GM12878 (cell line): ENCODE results near the gene OR6B1. TPM values are rescaled to one million over a fixed set of nuclear protein-coding genes. Genes with fewer than 3 reads are reported as not detected.

Source experiments
- ATAC-seq: fragments of 200-7000 bp; cut with Tn5 transposase; 3 replicates; pipeline ENCODE4 v1.9.1; 2020; ENCODE audit warnings: mild to moderate bottlenecking, moderate library complexity
- BruUV-seq: library from RNA; stranded (reverse); fragments of 400-500 nt; replicated peaks from 2 replicates; lab custom pipeline; 2021; lab: Mats Ljungman, UMichigan
- CTCF ChIA-PET: fragments of 300-600 bp; sonication (Branson Sonifier 250); formaldehyde crosslinking; extraction: SDS; loops from one replicate; lab custom pipeline; 2021; ENCODE audit warnings: inconsistent platforms; lab: Yijun Ruan, JAX
- POLR2A ChIA-PET: fragments of 350-600 bp; formaldehyde crosslinking; extraction: SDS; loops from one replicate; lab custom pipeline; 2021; ENCODE audit warnings: inconsistent platforms; lab: Charles Lee
- RAD21 ChIA-PET: fragments of 300-600 bp; sonication (Branson Sonifier 250); formaldehyde crosslinking; loops from one replicate; lab custom pipeline; 2023; ENCODE audit warnings: antibody characterized with exemption; ENCODE audit not compliant: unreplicated experiment; lab: Charles Lee
- SMC1A ChIA-PET: fragments of 300-600 bp; sonication (Branson Sonifier 250); formaldehyde crosslinking; loops from one replicate; lab custom pipeline; 2023; ENCODE audit not compliant: unreplicated experiment, uncharacterized antibody; lab: Charles Lee
- DNase-seq: peaks from one replicate; pipeline ENCODE4 v3.0.0-alpha.2; 2011; ENCODE audit warnings: low read depth, low spot score
- FAIRE-seq: peaks from 3 replicates; lab custom pipeline; 2011; peaks lifted over from hg19 to GRCh38; lab: Jason Lieb, UNC
- H2AFZ ChIP-seq: 2 replicates; pipeline ENCODE4 v1.6.0; 2011; ENCODE audit warnings: low read depth, low read length, control low read depth; ENCODE audit not compliant: control insufficient read depth
- H3K27ac ChIP-seq: 2 replicates; pipeline ENCODE4 v1.5.1; 2011; ENCODE audit warnings: control low read depth; ENCODE audit not compliant: control insufficient read depth, insufficient read depth
- H3K27me3 ChIP-seq, 2 experiments: replicated peaks in 1 of 2; 2 replicates each; pipeline versions ENCODE4 v1.6.0 to v1.6.1; 2011; ENCODE audit warnings: low read length in 1 of 2; ENCODE audit not compliant: control insufficient read depth in 2 of 2, insufficient read depth in 2 of 2
- H3K36me3 ChIP-seq, 2 experiments: 2 replicates each; pipeline ENCODE4 v1.5.1; 2011; ENCODE audit warnings: low read length in 1 of 2; ENCODE audit not compliant: control insufficient read depth in 2 of 2, insufficient read depth in 2 of 2
- H3K4me1 ChIP-seq: 2 replicates; pipeline ENCODE4 v1.6.1; 2011; ENCODE audit warnings: mild to moderate bottlenecking, low read length, moderate library complexity, mixed read lengths; ENCODE audit not compliant: control insufficient read depth, insufficient read depth
- H3K4me2 ChIP-seq: 2 replicates; pipeline ENCODE4 v1.6.0; 2011; ENCODE audit warnings: control low read depth; ENCODE audit not compliant: control insufficient read depth, insufficient read depth
- H3K4me3 ChIP-seq: fragments of 200-600 bp; sonication (generic); 2 replicates; pipeline ENCODE4 v1.5.1; 2016
- H3K79me2 ChIP-seq: 2 replicates; pipeline ENCODE4 v1.6.0; 2011; ENCODE audit warnings: low read length; ENCODE audit not compliant: control insufficient read depth, insufficient read depth
- H3K9ac ChIP-seq: 2 replicates; pipeline ENCODE4 v1.8.0; 2011; ENCODE audit warnings: low read length, control low read depth, mixed read lengths; ENCODE audit not compliant: control insufficient read depth, insufficient read depth
- H3K9me3 ChIP-seq: replicated peaks from 3 replicates; pipeline ENCODE4 v1.5.1; 2011; ENCODE audit warnings: mild to moderate bottlenecking, low read length; ENCODE audit not compliant: control insufficient read depth, insufficient read depth
- H4K20me1 ChIP-seq: 2 replicates; pipeline ENCODE4 v1.6.0; 2011; ENCODE audit not compliant: control insufficient read depth, insufficient read depth
- BACH1 ChIP-seq: fragments of 450-650 bp; IDR thresholded peaks from 2 replicates; pipeline ENCODE4 v1.6.1; 2017; ENCODE audit warnings: mild to moderate bottlenecking, borderline replicate concordance
- BHLHE40 ChIP-seq, 2 experiments: fragments of 450-650 bp in 1 of 2; IDR thresholded peaks; 2 replicates each; pipeline ENCODE4 v1.6.1; 2011 to 2017; ENCODE audit warnings: low read depth in 2 of 2, borderline replicate concordance in 1 of 2, improper control_type of control experiment in 1 of 2, low read length in 1 of 2, mild to moderate bottlenecking in 1 of 2
- BRCA1 ChIP-seq: IDR thresholded peaks from 2 replicates; pipeline ENCODE4 v1.6.1; 2011; ENCODE audit warnings: low read depth, low read length, improper control_type of control experiment
- HSF1 ChIP-seq: fragments of 150-350 bp; IDR thresholded peaks from 2 replicates; pipeline ENCODE4 v1.6.1; 2014; ENCODE audit warnings: mild to moderate bottlenecking, low read depth, low read length
- IRF3 ChIP-seq: fragments of 450-650 bp; IDR thresholded peaks from 2 replicates; pipeline ENCODE4 v1.6.1; 2014; ENCODE audit warnings: mild to moderate bottlenecking
- JUND ChIP-seq: IDR thresholded peaks from 2 replicates; pipeline ENCODE4 v1.6.1; 2012; ENCODE audit warnings: low read depth, mild to moderate bottlenecking, low read length, improper control_type of control experiment, moderate library complexity
- NR2F1 ChIP-seq: fragments of 450-650 bp; conservative IDR thresholded peaks from 2 replicates; pipeline ENCODE4 v1.6.1; 2017; ENCODE audit warnings: mild to moderate bottlenecking
- PAX8 ChIP-seq: fragments of 450-650 bp; IDR thresholded peaks from 2 replicates; pipeline ENCODE4 v1.6.1; 2017; ENCODE audit warnings: mild to moderate bottlenecking, moderate library complexity
- POU2F2 ChIP-seq: IDR thresholded peaks from 3 replicates; pipeline ENCODE4 v1.6.1; 2011; ENCODE audit warnings: low read depth, mild to moderate bottlenecking, low read length, borderline replicate concordance
- TAF1 ChIP-seq: IDR thresholded peaks from 2 replicates; pipeline ENCODE4 v1.6.1; 2011; ENCODE audit warnings: mild to moderate bottlenecking, low read depth, low read length, borderline replicate concordance
- TCF3 ChIP-seq: IDR thresholded peaks from 2 replicates; pipeline ENCODE4 v1.6.1; 2012; ENCODE audit warnings: low read depth, mild to moderate bottlenecking, low read length, borderline replicate concordance; ENCODE audit not compliant: insufficient read depth
- ZNF274 ChIP-seq: IDR thresholded peaks from one replicate; pipeline ENCODE4 v1.8.0; 2011; ENCODE audit not compliant: insufficient read length, insufficient read depth
- WGBS: methylation state at CpG from one replicate; pipeline ENCODE4 v1.1.6; 2016; ENCODE audit warnings: low lambda C conversion rate; ENCODE audit not compliant: insufficient replicate concordance, insufficient coverage; ENCODE audit errors: missing lambda C conversion rate; 5-methylcytosine and 5-hydroxymethylcytosine counted together
- in situ Hi-C: fragments of 300-500 bp; cut with MboI; formaldehyde crosslinking; loops from 9 replicates; pipeline ENCODE4 v1.14.3; 2018; ENCODE audit warnings: mixed read lengths
- intact Hi-C: fragments of 100-400 bp; cut with micrococcal nuclease; formaldehyde crosslinking; loops from one replicate; pipeline ENCODE4 v1.14.2; 2022; ENCODE audit not compliant: unreplicated experiment
- polyA plus RNA-seq, 11 experiments: library from polyadenylated mRNA; depleted of rRNA in 4 of 11; unstranded in 6 of 11; stranded (reverse) in 5 of 11; fragments of >200 nt; fragmentation: Nextera tagmentation in 4 of 11; fragmentation: Illumina TruSeq in 1 of 11; extraction: Ambion mirVana in 4 of 11; extraction: Trizol in 1 of 11; gene quantifications; 1 replicate in 1 of 11; 2 replicates in 10 of 11; pipeline versions ENCODE4 v1.2.1 to v1.2.3, GENCODE V29; 2011 to 2016; ENCODE audit warnings: inconsistent platforms in 2 of 11, missing spikeins in 2 of 11, low read depth in 1 of 11
- total RNA-seq, 4 experiments: library from RNA; depleted of rRNA in 3 of 4; stranded (reverse); fragments of >200 nt in 3 of 4; fragmentation: Illumina TruSeq in 1 of 4; extraction: Trizol in 1 of 4; gene quantifications; 2 replicates each; pipeline versions ENCODE4 v1.2.1 to v1.2.3, GENCODE V29; 2013 to 2021

OR6B1 gene
- total and polyA plus RNA-seq, 10 of the 15 experiments (the other 5 are each of a cell fraction or from before 2014, with no cell fraction given): not detected

GRCh38 chr7:144006692-144007042 is 6.5 kb downstream of the OR6B1 start:
- Histone ChIP-seq H3K4me1 (no peaks in the 10 kb centered on the region), H3K27ac (no peak overlapping the region), H2AFZ (no peak overlapping the region), H3K4me3 (no peak overlapping the region), H3K27me3 (no peaks in the 10 kb centered on the region), H3K36me3 (no peaks in the 10 kb centered on the region), H3K79me2 (no peaks in the 10 kb centered on the region), H3K4me2 (no peak overlapping the region), H3K9me3 (no peaks in the 10 kb centered on the region; the same call in 1 of the 3 replicates), H3K9ac (no peak overlapping the region), H4K20me1 (no peaks in the 10 kb centered on the region)
- no TSS peak for BruUV-seq
- WGBS: 4% methylated on average over 1 of the region's 1 CpG
- FAIRE-seq (no peak), DNase-seq (no peak), ATAC-seq (no peak)
- ChIA-PET SMC1A (no interaction called here), CTCF (interaction anchor here (0.8 to 1.0 kb wide), 2 partner anchors 14 to 41 kb away, joined by 3 read pairs; no protein-coding TSS in a partner anchor), RAD21 (no interaction called here), POLR2A (no interaction called here)
- TF ChIP-seq ZNF274 (no peak), TAF1 (no peak), NR2F1 (no peak), BHLHE40 (IDR thresholded peaks at IDR 0.05; ENCODE audit: borderline replicate concordance in 1 of 2, low read depth in 2 of 2, low read length in 1 of 2) (no peak), PAX8 (no peak), IRF3 (no peak), BRCA1 (no peak), BACH1 (no peak), TCF3 (no peak), JUND (no peak), POU2F2 (no peak), HSF1 (no peak)
- intact Hi-C loops (no loop called here), in situ Hi-C loops (no loop called here)
